Central memory CD8-positive, alpha-beta T cell (primary cell): ENCODE measurements around the gene PPM1H.
"Not testable (repeated sequence)": the region's sequence is repeated elsewhere in the genome, so short reads cannot be mapped to it uniquely, and the experiment has no call there.

Source experiments
- ATAC-seq: fragments of 150-1000 bp; cut with Tn5 transposase; replicated peaks from 2 replicates; pipeline ENCODE4 v1.10.0; 2022; ENCODE audit warnings: mild to moderate bottlenecking, moderate FRiP score, moderate number of reproducible peaks; ENCODE audit not compliant: poor library complexity, severe bottlenecking; ENCODE audit errors: extremely low read depth
- DNase-seq, 2 donors: peaks; one replicate each; pipeline ENCODE4 v3.0.0; 2021; ENCODE audit warnings: low spot score in 2 of 2
- H3K27ac Mint-ChIP-seq: one replicate; pipeline ENCODE4 v1.8.0; 2022; ENCODE audit warnings: low read depth, mild to moderate bottlenecking, moderate library complexity, mixed read lengths
- H3K27me3 Mint-ChIP-seq: one replicate; pipeline ENCODE4 v1.8.0; 2022; ENCODE audit warnings: mixed read lengths
- H3K36me3 Mint-ChIP-seq: one replicate; pipeline ENCODE4 v1.8.0; 2022; ENCODE audit warnings: mild to moderate bottlenecking, moderate library complexity, mixed read lengths; ENCODE audit not compliant: insufficient read depth
- H3K4me1 Mint-ChIP-seq: one replicate; pipeline ENCODE4 v1.8.0; 2022; ENCODE audit warnings: mixed read lengths
- H3K4me3 Mint-ChIP-seq: one replicate; pipeline ENCODE4 v1.8.0; 2022; ENCODE audit warnings: mild to moderate bottlenecking, moderate library complexity, mixed read lengths
- H3K9me3 Mint-ChIP-seq: one replicate; pipeline ENCODE4 v1.8.0; 2022; ENCODE audit warnings: mixed read lengths

PPM1H gene, protein sequence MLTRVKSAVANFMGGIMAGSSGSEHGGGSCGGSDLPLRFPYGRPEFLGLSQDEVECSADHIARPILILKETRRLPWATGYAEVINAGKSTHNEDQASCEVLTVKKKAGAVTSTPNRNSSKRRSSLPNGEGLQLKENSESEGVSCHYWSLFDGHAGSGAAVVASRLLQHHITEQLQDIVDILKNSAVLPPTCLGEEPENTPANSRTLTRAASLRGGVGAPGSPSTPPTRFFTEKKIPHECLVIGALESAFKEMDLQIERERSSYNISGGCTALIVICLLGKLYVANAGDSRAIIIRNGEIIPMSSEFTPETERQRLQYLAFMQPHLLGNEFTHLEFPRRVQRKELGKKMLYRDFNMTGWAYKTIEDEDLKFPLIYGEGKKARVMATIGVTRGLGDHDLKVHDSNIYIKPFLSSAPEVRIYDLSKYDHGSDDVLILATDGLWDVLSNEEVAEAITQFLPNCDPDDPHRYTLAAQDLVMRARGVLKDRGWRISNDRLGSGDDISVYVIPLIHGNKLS

DNA sequence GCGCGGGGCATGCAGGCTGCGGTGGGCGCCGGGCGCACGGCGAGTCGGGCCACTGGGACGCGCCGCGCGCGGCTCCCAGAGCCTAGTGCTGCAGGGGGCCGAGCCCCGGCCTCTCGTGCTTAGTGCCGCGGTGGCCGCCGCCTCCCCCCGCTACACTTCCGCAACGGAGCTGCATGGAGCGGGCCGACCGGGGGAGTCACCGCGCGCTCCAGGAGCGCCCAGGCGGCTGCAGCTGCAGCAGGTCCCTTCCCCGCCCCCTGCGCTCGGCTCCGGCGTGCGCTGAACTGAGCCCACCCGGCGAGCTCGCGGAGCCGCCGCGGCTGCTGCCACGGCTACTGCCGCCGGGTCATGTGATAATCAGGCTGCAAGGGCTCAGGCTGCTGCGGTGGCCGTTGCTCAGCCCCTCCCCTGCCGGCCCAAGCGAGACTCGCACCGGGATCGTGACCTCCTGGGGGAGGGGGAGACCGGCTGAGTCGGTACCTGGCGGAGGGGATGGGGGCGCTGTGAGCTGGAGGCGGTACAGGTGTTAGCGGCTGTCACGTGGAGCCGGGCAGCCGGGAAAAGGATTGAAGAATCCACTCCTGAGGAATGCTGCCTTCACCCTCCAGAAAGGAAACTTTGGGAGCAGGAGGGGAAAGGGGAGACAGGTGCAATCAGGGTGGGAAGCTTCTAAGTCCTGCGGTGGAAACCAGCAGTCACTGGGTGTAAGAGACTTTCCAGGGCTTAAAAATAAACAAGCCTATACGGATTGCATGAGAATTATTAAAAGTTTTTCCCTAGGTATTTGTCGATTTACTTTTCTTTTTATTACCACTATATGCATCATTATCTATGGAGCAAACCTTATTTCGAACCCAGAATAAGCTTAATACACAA is at the start of gene PPM1H:
Gene PPM1H, minus strand, starts transcription at position 352 of the 876 bp plus-strand sequence. CDS start 414 bp downstream, outside the sequence.
- no peak within 1 kb of the TSS for H3K27ac Mint-ChIP-seq
- H3K4me3 Mint-ChIP-seq: peak within 1 kb of the TSS; percentile 78
- DNase-seq: no peak
- H3K36me3 Mint-ChIP-seq: no peaks in the 10 kb centered on the region
- H3K27me3 Mint-ChIP-seq: peaks cover 41% of the 10 kb centered on the region
- H3K9me3 Mint-ChIP-seq: no peaks in the 10 kb centered on the region
- ATAC-seq: peak; percentile 61
- peaks cover 13% of the 10 kb centered on the region for H3K4me1 Mint-ChIP-seq

DNA sequence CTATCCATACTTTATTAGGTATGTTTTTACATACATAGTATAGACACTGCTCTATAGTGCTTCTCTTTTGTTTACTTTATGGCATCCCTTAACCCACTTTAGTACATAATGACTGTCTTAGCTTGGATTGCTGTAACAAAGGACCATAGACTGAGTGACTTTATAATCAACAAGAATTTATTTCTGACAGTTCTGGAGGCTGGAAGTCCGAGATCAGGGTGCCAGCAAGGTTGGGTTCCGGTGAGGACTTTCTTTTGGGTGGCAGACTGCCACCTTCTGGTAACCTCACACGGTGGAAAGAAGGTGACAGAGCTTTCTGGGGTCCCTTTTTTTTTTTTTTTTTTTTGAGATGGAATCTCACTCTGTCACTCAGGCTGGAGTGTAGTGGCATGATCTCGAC is 48.6 kb upstream of the PPM1H start:
- H3K36me3 Mint-ChIP-seq: no peaks in the 10 kb centered on the region
- no peaks in the 10 kb centered on the region for H3K9me3 Mint-ChIP-seq
- H3K27ac Mint-ChIP-seq: no peak overlapping the region
- ATAC-seq: no peak
- DNase-seq: no peak
- no peak overlapping the region for H3K4me3 Mint-ChIP-seq
- no peaks in the 10 kb centered on the region for H3K4me1 Mint-ChIP-seq
- H3K27me3 Mint-ChIP-seq: no peaks in the 10 kb centered on the region

DNA sequence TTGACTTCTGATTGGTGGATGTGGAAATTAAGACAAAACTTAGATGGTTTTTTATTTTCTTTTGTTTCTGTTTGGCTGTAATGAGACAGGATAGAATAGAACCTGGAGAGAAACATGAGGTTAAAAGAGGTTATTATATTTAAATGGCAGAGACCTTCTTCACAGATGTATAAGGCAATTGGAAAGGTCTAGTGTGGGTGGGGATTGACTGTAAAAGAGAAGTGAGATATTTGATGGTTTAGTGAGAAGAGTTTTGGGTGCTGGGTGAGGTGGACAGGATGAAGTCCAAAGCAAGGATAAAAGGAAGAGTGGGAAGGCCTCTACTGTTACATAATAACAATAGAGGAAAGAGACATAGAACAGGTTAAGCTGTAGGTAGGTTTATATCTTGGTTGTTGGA is 43.8 kb upstream of the PPM1H start:
- Mint-ChIP-seq H3K9me3 (no peaks in the 10 kb centered on the region), H3K36me3 (no peaks in the 10 kb centered on the region), H3K4me3 (no peak overlapping the region), H3K27ac (no peak overlapping the region), H3K27me3 (no peaks in the 10 kb centered on the region), H3K4me1 (no peaks in the 10 kb centered on the region)
- ATAC-seq (no peak), DNase-seq (no peak)

DNA sequence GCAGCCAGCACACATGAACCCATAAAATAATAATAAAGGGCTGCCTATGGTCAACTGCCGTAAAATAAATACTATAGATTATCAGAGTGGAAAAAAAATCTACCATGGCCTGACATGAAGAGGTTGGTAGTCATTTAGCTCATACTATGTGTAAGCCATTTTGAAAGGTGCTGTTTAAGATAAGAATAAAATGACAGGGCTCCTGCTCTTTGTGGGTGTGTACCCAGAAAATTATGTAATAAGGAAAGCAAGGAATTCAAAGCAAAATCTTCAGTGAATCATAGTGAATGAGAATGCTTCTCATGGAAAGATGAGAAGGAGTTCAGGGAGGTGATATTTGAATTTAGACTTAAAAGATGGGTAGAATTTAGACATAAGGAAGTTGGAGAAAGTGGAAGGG is 42.9 kb upstream of the PPM1H start:
- ATAC-seq (no peak), DNase-seq (no peak)
- Mint-ChIP-seq H3K4me3 (no peak overlapping the region), H3K27ac (no peak overlapping the region), H3K4me1 (no peaks in the 10 kb centered on the region), H3K9me3 (no peaks in the 10 kb centered on the region), H3K36me3 (no peaks in the 10 kb centered on the region), H3K27me3 (no peaks in the 10 kb centered on the region)

DNA sequence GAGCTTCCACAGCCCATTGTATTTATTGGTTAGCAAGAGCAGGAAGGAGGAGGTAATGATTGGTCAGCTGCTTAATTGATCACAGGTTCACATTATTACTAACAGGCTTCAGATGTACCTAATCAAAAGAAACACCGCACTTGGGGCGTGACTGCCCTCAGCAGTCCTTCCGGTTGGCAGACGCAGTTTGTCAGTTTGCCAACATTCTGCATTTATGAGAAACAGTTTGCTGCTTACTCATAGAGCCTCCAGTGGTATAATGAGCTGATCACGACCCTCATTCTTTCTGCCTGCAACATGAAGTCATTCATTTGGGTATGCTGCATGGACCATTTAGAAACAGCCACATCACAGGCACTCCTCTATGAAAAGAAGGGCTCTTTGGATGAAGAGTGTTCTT is 42.5 kb upstream of the PPM1H start:
- H3K27ac Mint-ChIP-seq: no peak overlapping the region
- ATAC-seq (no peak), DNase-seq (no peak)
- no peaks in the 10 kb centered on the region for H3K36me3 Mint-ChIP-seq
- H3K9me3 Mint-ChIP-seq: no peaks in the 10 kb centered on the region
- no peaks in the 10 kb centered on the region for H3K4me1 Mint-ChIP-seq
- H3K27me3 Mint-ChIP-seq: no peaks in the 10 kb centered on the region
- H3K4me3 Mint-ChIP-seq: no peak overlapping the region

DNA sequence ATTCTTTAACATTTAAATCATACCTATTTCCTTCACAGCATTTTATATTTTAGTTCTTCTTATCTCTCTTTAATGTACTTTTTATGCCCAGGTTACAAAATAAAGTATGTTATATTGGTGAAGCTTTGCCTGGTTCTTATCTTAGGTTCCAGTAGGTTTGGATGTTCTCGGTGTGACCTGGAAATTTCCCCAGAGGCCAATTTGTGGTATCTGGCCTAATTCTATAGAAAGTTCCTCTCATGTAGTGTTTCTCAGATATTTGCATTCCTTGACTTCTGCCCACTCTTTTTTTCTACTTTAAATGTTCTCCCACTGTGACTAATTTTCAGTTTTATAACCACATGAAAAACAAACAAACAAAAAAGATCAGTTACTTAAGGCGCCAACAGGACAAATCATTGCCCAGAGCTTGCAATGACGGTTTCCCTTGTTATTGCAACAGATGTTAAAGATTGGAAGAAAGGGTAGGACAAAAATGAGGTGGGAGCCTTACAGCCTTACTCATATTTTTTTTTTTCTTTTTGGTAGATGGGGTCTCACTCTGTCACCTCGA is 41.2 kb upstream of the PPM1H start:
- no peaks in the 10 kb centered on the region for H3K27me3 Mint-ChIP-seq
- no peak overlapping the region for H3K4me3 Mint-ChIP-seq
- ATAC-seq: no peak
- DNase-seq: no peak
- no peaks in the 10 kb centered on the region for H3K9me3 Mint-ChIP-seq
- H3K36me3 Mint-ChIP-seq: no peaks in the 10 kb centered on the region
- H3K27ac Mint-ChIP-seq: no peak overlapping the region
- no peaks in the 10 kb centered on the region for H3K4me1 Mint-ChIP-seq

DNA sequence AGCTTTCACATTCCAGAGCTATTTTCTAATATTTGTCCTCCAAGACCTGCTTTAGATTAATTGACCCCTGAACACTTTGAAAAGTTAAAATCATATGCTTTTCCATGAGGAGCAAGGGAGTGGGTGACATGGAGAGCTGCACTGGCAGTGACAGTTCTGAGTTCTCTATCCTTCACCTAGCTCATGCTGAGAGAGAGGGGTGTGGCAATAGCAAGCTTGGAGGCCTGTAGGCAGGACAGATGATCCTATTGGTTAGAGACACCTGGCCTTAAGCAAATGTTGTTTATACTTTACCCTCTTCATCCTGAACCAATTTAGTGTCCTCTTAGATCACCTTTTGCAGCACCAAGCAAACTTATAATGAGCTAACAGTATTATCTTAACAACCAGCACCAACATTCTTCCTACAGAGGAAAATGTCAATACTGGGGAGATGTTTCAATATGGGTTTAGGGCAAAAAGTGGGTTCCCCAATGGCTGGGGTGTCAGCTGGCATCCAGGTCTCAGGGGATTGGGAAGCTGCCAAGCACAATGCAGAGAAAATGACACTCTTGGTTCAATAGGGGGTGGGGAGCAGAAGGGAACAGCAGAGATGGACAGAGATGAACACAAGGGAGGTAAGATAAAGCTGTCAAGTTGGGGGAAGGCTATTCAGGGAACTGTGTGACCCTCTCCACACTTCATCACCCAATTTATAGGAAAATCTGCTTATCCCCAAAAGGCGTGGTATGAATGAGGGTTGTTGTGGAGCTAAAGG is 37.0 kb upstream of the PPM1H start:
- Mint-ChIP-seq H3K9me3 (no peaks in the 10 kb centered on the region), H3K4me1 (no peaks in the 10 kb centered on the region), H3K36me3 (no peaks in the 10 kb centered on the region), H3K27ac (no peak overlapping the region), H3K4me3 (no peak overlapping the region), H3K27me3 (no peaks in the 10 kb centered on the region)
- no peak for ATAC-seq
- DNase-seq: no peak

DNA sequence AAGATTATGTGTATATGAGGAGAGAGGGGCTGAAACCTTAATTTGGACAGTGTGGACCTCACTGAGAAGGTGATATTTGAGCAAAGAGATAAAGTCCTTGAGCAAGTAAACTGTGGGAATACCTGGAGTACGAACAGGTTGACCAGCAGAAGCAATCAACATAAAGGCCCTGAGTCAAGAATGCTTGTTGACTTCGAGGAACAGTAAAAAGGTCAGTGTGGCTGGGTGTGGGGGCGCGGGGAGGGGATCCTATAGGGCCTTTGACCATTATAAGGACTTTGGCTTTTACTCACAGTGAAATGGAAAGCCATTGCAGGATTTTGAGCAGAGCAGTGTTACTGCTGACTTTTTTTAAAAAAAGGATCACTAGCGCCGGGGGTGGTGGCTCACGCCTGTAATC is 34.7 kb upstream of the PPM1H start:
- H3K4me3 Mint-ChIP-seq: no peak overlapping the region

DNA sequence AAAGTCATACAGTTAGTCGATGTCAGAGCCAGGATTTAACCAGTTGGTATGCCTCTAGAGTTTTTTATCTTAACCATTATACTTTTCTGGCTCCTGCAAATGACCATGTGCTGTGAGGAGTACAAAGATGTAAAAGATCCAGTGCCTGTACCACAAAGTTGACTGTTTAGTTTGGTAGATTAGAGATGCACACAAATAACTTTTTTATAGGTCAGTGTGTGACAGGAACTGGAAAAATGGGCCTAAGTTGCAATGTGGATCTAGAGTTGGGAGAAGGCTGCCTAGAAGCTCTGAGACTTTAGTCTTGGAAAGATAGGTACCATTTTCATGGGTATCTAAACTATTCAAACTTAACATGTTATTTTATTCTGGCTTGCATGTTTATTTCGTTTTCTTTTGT is 32.8 kb upstream of the PPM1H start:
- DNase-seq (no peak), ATAC-seq (no peak)
- Mint-ChIP-seq H3K36me3 (no peaks in the 10 kb centered on the region), H3K4me3 (no peak overlapping the region), H3K9me3 (no peaks in the 10 kb centered on the region), H3K27ac (no peak overlapping the region), H3K4me1 (no peaks in the 10 kb centered on the region), H3K27me3 (no peaks in the 10 kb centered on the region)

More for the DNA sequence above, 34.7 kb upstream of the PPM1H start:
- ATAC-seq (no peak), DNase-seq (no peak)
- H3K9me3 Mint-ChIP-seq: no peaks in the 10 kb centered on the region
- H3K4me1 Mint-ChIP-seq: no peaks in the 10 kb centered on the region
- no peaks in the 10 kb centered on the region for H3K36me3 Mint-ChIP-seq
- H3K27ac Mint-ChIP-seq: no peak overlapping the region
- H3K27me3 Mint-ChIP-seq: no peaks in the 10 kb centered on the region

DNA sequence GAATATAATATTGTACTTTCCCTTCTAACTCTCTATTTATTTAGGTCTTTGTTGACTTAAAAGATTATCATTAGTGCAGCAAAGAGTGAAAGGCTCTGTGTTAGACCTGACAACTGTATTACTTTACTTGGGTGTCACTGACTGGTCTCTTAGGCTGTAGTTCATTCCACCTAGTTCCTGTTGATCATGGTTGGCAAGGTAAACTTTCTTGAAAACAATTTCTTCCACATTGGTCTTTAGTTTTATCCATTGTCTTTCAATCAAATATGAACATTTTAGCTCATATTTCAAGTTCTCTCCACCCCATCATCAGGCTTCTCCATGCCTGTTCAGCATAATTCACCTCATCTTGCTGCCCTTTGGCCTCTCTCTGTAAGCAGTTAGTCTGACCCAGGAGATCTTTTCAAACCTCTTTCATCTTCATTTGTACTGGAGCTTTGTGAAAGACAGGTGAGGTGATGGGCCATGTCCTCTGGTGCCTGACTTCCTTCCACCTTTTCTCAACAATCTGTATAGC is 32.1 kb upstream of the PPM1H start:
- DNase-seq: no peak
- Mint-ChIP-seq H3K9me3 (no peaks in the 10 kb centered on the region), H3K36me3 (no peaks in the 10 kb centered on the region), H3K27me3 (no peaks in the 10 kb centered on the region), H3K4me1 (no peaks in the 10 kb centered on the region), H3K4me3 (no peak overlapping the region), H3K27ac (no peak overlapping the region)
- no peak for ATAC-seq

DNA sequence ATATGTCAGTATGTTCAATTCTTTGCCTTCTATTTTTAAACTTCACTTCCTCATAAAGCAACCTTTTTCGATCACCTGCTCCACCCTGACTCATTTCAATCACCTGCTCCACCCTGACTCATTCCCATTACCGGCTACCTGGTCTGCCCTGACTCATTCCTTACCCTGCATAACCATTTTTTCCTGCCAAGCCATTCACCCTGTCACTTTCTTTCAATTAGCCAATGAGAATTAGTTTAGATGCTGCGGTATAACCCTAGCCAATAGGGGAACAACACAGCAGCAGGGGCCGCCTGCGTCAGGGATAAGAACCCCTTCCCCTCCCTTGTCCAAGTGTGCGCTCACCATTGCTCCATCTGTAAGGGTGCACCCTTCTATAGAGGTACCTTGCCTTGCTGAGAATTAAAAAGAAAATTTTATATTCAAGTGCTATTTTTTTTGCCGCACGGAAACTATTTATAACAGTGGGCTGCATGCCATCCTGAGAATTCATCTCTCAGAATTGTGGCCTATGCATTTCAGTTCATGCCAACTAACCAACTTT is 31.6 kb upstream of the PPM1H start:
- H3K9me3 Mint-ChIP-seq, H3K4me3 Mint-ChIP-seq, H3K4me1 Mint-ChIP-seq, ATAC-seq, H3K27me3 Mint-ChIP-seq, H3K36me3 Mint-ChIP-seq, H3K27ac Mint-ChIP-seq, DNase-seq: not testable (repeated sequence)

DNA sequence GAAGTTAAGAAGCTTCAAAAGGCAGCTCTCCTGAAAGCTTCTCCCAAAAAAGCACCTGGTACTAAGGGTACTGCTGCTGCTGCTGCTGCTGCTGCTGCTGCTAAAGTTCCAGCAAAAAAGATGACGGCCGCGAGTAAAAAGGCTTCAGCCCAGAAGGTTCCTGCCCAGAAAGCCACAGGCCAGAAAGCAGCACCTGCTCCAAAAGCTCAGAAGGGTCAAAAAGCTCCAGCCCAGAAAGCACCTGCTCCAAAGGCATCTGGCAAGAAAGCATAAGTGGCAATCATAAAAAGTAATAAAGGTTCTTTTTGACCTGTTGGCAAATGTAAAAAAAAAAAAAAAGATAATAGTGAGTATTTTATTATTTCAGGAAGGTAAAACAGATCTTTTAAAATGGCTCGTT is 30.8 kb upstream of the PPM1H start:
- ATAC-seq, H3K27ac Mint-ChIP-seq, H3K36me3 Mint-ChIP-seq, H3K4me3 Mint-ChIP-seq, H3K4me1 Mint-ChIP-seq, DNase-seq, H3K9me3 Mint-ChIP-seq, H3K27me3 Mint-ChIP-seq: not testable (repeated sequence)
